HG03354 (cell line): ENCODE data around the gene MEPCE.
"Not testable (repeated sequence)": the region's sequence is repeated elsewhere in the genome, so short reads cannot be mapped to it uniquely, and the experiment has no call there.

Experiments
- ATAC-seq: cut with Tn5 transposase; IDR thresholded peaks from one replicate; pipeline ENCODE4 v1.9.1; 2021; ENCODE audit warnings: mild to moderate bottlenecking; ENCODE audit not compliant: unreplicated experiment, poor library complexity, severe bottlenecking

MEPCE gene

GRCh38 chr7:100432621-100433275 lies 3.1 kb downstream of the MEPCE start:
- ATAC-seq = no peak

DNA sequence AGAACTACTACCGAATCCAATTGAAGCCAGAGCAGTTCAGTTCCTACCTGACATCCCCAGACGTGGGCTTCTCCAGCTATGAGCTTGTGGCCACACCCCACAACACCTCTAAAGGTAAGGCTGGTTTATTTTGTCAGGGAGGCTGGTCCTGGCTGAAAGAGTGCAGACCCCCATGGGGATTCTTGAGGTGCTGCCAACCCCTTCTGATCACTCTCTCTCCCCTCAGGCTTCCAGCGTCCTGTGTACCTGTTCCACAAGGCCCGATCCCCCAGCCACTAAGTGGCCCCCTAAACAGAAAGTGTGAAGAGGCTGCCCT lies 3.6 kb downstream of the MEPCE start:
- no peak for ATAC-seq

- ATAC-seq = no peak
Observed at GRCh38 chr7:100433592-100434296, 4.1 kb downstream of the MEPCE start.

GRCh38 chr7:100434297-100435144 lies 4.9 kb downstream of the MEPCE start:
- no peak for ATAC-seq

- peak; percentile 34 for ATAC-seq
Observed at GRCh38 chr7:100435401-100436304, 6.0 kb downstream of the MEPCE start.

DNA sequence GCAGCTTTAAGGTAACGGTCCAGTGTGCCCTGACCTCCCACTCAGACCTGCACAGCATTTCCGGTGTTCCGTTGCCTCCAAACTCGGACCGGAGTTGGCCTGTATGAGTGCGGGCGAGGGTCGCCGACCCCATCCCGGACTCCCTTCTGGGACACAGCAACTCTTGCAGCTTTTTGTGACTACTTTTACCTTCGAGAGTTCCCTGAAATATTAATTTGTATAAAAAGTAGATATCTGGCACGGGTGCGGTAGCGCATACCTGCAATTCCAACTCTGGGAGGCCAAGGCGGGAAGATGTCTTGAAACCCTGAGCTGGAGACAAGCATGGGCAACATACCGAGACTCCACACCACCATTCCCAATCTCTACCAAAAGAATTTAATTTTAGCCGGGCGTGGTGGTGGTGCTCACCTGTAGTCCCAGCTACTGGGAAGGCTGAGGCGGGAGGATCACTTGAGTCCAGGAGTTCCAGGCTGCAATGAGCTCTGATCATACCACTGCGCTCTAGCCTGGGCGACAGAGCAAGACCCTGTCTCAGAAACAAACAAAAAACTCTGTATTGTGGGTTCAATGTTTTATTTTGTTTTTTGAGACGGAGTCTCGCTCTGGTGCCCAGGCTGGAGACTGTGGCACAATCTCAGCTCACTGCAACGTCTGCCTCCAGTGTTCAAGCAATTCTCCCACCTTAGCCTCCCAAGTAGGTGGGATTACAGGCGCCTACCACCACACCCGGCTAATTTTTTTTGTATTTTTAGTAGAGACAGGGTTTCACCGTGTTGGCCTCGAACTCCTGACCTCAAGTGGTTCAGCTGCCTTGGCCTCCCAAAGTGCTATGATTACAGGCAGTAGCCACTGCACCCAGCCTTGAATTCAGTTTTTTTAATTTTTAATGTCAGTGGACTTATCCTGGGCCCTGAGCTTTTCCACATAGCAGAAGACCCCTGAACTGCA lies 7.8 kb downstream of the MEPCE start:
- ATAC-seq = no peak

GRCh38 chr7:100438172-100438571 lies 8.5 kb downstream of the MEPCE start:
- ATAC-seq = no peak

DNA sequence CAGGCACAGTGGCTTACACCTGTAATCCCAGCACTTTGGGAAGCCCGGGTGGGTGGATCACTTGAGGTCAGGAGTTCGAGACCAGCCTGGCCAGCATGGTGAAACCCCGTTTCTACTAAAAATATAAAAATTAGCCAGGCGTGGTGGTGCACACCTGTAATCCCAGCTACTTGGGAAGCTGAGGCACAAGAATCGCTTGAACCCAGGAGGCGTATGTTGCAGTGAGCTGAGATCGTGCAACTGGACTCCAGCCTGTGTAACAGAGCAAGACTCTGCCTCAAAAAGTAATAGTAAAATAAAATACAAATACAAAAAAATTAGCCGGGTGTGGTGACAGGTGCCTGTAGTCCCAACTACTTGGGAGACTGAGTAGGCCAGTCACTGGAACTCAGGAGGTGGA lies 9.1 kb downstream of the MEPCE start:
- not testable (repeated sequence) for ATAC-seq

GRCh38 chr7:100439244-100439643 lies 9.6 kb downstream of the MEPCE start:
- not testable (repeated sequence) for ATAC-seq

DNA sequence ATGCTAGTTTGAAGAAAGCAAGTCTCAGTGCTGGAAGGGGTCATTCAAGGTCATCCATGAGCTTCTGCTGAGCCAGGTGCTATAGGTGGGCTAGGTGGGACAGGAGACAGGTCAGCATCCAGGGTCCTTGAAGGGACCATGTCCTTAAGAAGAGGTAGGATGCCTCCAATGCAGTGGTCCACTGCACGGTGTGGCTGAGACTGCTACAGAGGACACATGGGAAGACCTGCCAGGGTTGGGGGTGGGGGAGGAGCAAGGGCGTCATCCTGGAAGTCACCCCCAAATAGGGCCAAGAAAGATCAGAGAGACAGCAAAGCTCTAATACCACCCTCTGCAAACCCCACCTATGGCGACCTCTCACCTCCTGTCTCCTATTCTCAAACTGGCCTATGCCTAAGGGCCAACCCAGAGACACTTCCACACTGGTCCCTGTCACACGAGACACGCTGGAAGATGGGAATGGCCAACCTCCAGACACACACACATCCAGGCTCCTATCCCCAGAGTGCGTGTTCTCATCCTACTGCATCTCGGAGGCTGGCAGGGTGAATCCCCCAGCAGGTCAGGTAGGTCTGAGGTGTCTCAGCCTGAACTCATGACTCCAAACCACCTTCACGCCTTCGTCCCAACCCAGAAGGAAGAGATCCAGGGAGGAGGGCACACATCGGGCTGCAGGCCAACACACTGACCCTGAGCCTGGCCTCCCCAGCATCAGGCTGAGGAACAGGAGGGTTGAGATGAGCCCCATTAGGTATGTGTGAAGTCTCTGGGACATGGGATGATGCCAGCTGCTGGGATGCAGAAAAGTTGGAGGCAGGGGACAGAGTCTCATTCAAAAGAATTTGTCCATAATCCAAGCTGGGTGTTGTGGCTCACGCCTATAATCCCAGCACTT lies 12.3 kb downstream of the MEPCE start:
- ATAC-seq = no peak

GRCh38 chr7:100443096-100443840 lies 13.6 kb downstream of the MEPCE start:
- no peak for ATAC-seq

GRCh38 chr7:100444311-100445278 lies 15.0 kb downstream of the MEPCE start:
- no peak for ATAC-seq

- no peak for ATAC-seq
Observed at GRCh38 chr7:100446040-100446439, 16.4 kb downstream of the MEPCE start.

DNA sequence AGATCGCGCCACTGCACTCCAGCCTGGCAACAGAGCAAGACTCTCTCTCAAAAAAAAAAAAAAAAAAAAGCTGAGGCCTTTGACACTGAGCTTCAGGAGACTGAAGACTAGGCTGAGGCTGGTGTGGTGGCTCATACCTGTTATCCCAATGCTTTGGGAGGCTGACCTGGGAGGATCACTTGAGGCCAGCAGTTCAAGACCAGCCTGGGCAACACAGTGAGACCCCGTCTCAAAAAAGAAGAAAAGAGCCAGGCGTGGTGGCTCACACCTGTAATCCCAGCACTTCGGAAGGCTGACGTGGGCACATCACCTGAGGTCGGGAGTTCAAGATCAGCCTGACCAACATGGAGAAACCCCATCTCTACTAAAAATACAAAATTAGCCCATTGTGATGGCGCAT lies 17.7 kb downstream of the MEPCE start:
- ATAC-seq = not testable (repeated sequence)

- no peak for ATAC-seq
Observed at GRCh38 chr7:100449190-100449795, 19.7 kb downstream of the MEPCE start.

- no peak for ATAC-seq
Observed at GRCh38 chr7:100452513-100452912, 22.9 kb downstream of the MEPCE start.
